Stimulated activated CD4-positive, alpha-beta T cell treated with anti-CD3 and anti-CD28 coated beads, TNF-alpha, amount 100 ng/mL, for 4 hours (primary cell): ENCODE data around the gene SLC38A10.
A peak's percentile ranks its signal among the peaks of the same experiment; 100 is the strongest.
"Not testable (repeated sequence)": the region's sequence is repeated elsewhere in the genome, so short reads cannot be mapped to it uniquely, and the experiment has no call there.

Experiments
- DNase-seq, 3 experiments: peaks; one replicate each; pipeline ENCODE4 v3.0.0-alpha.2; 2020; ENCODE audit warnings: low read depth in 3 of 3

The SLC38A10 gene

DNA sequence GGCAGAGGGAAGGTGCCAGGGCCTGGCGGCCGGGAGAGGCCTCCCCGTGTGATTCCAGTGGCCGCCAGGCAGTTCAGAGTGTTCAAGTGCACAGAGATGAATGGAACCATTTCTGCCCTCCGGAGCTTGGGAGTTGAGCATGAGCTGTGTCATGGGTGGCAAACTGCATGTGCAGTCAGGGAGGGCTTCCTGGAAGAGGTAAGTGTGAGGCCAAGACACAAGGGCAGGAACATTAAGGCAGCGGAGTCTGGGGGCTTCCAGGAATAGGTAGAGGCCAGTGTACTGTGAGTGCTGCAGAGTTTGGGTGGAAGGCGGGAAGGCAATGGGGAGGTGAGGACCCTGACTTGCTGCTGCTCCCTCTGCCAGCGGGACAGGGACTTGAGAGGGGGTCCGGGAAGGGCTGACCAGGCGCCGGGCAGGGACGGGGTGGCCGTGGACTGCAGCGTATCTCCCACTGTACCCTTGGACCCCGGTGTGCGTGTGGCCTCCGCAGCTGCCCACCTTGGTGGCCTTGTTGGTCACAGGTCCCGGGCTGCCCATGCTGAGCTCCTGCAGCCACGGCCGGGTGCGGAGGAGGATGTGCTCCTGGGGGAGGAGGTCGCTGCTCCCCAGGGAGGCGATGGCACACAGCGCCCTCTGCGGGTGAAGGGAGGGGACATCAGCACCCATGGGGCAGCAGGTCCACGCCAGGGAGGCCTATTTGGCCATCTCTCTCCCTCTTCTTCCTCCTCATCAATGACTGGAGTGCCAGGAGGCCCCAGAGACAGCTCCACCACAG is 64.9 kb downstream of the SLC38A10 start:
- DNase-seq = no peak

DNA sequence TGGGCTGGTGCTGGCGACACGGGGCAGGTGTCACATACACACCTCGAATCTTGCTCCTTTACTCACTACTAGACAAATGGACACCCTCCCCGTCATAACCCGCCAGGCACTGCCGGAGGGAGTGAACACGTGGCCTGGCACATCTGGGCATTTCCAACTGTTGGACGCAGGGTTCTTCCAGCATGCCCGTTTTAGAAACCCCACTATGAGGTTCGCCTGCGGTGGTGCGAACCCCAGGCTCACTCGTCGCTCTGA is 65.5 kb downstream of the SLC38A10 start:
- DNase-seq = no peak

DNA sequence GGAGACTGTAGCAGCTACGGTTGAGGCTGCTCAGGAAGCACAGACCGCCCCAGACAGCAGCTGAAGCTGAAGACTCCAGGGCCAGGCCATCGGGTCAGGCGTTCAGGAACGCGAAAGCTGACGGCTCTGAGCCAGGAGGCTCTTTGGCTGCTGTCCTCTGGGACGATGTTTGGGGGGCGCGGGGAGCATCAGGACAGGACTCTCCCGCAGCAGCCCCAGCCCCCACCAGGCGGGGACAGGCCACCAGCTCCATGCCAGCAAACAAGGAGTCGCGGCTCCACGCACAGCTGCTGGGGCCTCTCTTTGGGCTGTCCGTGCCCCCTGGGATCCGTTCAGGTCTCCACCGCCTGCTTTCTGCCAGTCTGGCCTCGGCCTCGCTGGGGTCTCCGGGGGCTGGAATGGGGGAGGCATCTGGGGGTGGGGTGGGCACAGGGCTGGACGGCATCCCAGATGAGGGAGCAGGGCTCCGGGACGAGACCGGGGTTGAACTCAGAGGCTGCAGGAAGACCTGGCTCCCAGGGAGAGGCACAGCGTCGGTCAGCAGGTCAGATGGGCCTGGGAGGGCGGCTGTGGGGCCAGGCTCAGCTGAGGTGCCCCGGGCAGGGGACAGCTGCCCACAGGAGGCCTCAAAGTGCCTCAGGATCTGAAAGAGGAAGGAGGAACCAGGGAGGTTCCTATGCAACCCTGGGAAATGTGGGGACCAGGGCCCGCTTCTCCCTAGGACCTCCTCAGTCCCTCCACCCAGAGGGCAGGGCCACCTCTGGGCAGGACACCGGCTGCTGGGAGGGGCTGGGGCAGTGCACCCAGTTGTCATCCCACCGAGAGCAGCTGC is 66.1 kb downstream of the SLC38A10 start:
- DNase-seq = no peak

DNA sequence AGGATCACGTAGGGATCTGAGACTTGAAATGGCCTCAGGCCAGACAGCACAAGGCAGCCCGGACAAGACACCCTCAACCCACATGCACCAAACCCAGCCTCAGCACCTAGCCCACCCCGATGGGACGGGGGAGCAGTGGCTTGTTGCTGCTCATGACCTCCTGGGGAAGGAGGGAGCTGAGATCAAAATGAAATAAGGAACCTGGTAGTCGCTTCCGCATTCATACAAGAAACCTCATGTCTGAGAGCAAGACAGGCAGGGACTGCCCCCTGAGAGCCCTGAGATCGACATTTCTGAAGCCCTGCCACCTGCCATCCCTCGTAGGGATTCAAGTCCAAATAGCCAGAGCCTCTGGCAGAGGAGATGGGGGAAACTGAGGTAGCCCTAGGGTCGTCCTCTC is 66.7 kb downstream of the SLC38A10 start:
- no peak for DNase-seq

DNA sequence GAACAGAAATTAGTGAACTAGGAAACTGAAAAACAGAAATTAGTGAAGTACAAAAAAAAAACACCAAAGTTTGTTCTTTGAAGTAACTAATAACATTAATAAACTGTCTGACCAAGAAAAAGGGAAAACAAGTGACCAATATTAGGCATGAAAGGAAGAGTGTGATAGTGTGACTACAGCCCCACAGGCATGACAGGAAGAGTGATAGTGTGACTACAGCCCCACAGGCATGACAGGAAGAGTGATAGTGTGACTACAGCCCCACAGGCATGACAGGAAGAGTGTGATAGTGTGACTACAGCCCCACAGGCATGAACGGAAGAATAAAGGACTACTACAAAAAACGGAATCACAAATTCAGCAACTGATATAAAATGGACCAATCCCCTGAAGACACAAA is 67.5 kb downstream of the SLC38A10 start:
- not testable (repeated sequence) for DNase-seq

DNA sequence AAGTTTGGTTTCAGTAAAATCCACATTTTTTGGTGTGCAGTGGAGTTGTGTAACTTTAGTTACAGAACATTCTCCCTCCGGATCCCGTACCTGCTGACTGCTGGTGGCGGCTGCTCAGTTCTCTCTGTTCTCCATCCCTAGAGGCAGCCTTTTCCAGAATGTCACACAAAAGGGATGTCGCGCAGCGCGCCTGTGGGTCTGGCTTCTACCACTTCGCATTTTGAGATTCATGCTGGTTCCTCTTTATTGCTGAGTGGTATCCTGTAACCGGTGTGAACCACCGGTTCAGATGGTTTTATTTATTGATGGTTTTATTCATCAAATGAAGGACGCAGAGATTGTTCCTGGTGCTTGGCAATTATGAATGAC is 71.4 kb downstream of the SLC38A10 start:
- no peak for DNase-seq

DNA sequence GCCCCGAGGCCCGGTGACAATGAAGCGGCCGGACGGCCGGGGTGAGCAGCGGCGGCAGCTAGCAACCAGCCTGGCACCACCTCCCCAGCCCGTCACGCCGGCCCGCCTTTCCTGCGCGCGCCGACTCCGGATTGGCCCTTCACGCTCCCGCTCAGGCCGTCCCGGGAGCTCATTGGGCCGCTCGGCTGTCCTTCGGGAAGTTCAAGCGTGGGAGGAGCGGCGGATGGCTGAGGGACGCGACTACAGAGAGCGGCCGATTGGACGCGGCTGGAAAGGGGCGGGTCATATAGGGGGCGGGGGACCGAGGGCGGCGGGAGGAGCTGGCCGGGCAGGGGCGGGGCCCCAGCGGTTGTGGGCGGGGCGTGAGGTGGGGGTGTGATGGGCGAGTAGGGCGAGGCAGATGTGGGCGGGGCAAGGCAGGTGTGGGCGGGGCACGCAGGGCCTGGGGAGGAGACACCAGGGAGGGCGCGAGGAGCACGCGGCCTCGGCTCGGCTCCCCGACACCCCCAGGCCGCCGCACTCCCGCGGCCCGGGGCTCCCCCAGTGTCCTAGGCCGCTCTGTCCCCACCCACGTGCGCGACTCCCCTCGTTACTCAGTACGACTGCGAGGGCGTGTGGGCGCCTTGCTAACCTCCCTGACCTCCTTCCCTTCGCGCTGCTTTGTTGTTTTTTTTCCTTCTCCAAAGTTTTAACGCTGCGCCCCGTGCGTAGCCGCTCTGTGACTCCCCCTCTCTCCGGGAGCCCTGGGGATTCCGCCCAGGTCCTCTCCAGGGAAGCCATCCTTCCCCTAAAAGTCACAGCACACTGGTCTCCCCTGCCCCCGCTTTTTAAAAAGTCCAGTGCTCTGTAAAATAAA is 72.0 kb downstream of the SLC38A10 start, which contains the start of gene CEP131:
Gene CEP131 (minus strand): TSS at position 60 of the 856 bp plus-strand sequence. CDS start 2,909 bp downstream, outside the sequence.
- DNase-seq = peak; percentile 100

DNA sequence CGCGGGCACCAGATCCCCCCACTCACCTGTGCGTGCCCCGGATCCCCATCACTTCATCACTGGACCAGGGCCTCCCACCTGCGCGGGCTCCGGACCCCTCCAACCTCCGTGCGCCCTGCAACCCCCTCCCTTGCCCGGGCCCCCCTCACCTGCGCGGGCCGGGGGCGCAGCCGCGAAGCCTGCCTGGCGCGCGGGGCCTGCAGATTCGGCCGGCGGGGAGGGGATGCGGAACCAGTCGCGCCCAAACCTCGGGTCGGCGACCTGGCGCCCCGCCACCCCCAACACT is 72.5 kb downstream of the SLC38A10 start:
- DNase-seq = no peak

DNA sequence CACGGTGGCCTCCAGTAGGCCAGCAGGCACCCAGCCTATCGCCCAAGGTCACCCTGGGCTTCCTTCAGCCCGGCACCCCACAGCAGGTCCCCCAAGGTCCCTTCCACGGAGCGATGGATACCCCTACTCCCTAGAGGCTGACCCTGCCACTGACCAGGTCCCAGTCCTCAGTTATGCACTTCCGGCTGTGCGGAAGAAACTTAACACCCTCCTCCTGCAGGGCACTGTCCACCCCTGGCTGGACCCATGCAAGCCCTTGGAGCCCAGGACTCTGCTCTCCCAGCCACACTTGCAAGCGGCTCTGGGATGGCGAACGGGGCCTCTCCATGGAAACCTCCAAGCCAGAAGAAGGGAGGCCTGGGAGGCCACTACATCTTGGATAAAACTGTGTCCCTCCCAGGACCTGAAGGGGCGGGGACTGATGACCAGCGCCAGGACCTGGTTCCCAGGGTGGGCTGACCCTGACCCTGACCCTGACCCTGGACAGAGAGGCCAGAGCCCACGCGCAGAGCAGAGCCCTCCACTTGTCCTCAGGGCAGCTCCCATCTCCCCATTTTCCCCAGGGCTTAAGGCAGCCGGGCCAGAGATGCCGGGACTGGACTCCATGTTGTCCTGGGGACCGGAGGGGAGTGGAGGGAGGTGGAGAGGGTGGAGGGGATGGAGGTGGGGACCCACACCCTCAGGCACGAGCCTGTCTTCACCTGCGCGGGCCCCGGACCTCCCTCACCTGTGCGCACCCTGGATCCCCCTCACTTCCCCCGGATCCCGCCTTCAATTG is 73.1 kb downstream of the SLC38A10 start:
- no peak for DNase-seq

DNA sequence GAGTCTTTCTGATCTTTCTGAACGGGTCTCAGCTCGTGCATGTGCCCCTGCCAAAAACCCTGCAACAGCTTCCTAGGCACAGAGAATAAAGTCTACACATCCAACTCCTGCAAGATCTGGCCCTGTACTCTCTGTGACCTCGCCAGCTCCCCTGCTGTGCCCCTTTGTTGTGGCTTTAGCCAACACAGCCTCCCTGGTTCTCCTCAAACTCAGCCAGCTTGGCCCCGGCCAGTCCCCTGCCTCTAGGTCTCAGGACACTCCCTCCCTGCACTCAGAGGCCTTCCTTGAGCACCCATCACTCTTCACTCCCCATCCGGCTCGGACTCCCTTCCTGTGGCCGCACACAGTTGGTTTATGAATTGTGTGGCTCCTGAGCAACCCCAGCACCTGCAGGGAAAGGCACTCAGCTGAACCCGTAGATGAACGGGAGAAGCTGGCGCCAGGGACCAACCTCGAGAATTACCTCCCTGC is 73.7 kb downstream of the SLC38A10 start:
- DNase-seq = no peak

DNA sequence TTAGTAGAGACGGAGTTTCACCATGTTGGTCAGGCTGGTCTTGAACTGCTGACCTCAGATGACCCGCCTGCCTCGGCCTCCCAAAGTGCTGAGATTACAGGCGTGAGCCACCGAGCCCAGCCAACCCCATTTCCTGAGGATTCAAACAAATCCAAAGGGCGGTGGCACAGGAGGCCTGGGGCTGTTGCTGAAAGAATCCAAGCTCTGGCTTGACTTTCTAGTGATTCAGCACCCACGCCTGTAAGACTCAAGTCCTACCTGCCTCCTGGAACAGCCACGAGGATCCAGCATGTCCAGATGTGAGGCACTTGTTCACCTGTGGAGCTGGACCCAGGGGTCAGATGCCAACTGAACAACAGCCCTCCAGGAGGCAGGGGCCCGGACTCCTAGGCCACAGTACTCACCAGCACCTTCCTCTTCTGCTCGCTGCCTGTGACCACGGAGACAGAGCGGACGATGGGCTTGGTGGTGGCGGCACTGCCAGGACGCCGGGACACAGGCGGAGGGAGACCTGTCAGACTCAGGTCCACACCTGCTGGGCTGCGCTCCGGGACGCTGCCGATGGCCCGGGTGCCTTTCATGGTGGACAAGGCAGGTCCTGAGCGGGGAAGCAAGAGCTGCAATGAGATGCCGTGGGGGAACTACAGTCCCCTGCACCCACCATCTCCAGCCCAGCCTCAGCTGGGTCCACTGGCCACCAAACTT is 75.5 kb downstream of the SLC38A10 start:
- DNase-seq = no peak

DNA sequence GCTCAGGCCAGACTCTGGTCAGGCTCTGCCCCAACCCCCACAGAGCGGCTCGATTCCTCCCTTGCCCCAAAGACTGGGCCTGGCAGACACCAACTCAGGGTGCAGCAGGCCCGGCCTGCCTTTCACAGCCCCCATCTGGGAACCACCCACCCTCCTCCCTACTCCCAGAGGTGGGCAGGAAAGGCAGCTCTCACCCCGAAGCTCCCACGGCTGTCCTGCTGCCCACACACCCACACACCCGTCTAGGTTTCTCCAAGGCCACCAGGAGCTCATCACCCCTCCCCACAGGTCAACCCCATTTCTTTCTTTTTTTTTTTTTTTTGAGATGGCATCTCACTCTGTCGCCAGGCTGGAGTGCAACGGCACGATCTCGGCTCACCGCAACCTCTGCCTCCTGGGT is 76.1 kb downstream of the SLC38A10 start:
- no peak for DNase-seq

DNA sequence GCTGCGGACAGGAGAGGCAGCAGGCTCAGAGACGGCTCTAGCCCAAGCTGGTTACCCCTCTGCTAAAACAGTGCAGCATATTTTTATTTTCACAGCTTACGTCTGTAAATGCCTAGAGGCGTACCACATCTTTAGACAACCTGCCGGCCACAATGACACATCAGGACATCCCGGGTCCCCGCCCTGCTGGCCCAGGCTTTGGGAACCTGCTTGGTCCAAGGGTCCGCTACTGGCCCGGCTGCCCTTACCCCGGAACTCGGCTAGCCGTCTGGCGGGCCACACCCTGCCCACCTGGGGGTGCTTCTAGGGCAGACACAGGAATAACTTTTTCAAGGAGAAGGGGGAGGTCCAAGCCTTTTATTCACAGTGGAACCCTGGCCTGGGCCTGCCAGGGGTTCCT is 76.6 kb downstream of the SLC38A10 start:
- DNase-seq = no peak

DNA sequence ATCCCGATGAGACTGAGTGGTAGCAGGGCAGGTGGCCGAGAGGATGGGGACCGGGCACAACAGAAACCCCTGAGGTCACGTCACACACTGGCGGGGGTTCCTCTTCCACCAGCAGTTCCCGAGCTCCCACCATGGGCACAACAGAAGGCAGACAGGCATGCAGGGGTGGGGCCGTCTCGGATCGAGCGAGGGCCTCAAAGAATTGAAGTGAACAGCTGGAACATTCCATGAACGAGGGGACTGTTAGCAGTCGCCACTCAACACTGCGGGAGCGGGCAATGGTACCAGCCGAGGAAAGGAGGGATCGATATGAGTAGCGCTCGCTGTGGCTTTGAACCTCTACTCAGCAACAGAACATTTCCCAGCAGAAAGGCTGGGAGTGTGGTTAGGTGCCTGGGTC is 77.6 kb downstream of the SLC38A10 start:
- DNase-seq = no peak

DNA sequence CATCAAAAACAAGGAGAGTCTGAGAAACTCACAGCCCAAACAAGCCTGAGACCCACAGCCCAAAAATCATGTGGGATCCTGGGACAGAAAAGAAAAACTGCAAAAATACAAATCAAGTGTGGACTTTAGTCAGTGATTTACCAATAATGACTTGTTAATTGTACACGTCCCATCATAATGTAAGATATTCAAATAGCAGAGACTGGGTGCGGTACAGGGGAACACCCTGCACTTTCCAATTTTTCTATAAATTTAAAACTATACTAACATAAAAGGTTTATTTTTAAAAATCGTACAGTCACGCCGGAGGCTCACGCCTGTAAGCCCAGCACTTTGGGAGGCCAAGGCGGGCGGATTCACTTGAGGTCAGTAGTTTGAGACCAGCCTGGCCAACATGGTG is 81.1 kb downstream of the SLC38A10 start:
- no peak for DNase-seq

DNA sequence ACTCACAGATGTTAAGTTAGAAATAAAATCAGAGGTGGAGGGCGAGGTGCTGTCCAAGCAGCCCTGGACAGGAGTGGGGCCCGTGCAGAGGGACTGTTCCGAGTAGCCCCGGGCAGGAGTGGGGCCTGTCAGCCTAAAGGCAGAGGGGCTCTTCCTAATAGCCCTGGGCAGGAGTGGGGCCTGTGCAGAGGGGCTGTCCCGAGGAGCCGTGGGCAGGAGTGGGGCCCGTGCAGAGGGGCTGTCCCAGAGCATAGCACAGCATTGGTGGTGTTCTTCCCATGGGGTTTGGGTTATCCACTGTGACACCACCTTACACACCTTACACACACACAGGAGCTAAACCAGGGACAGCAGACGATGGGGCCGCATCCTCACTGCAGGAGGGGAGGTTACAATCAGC is 82.7 kb downstream of the SLC38A10 start:
- DNase-seq = no peak

DNA sequence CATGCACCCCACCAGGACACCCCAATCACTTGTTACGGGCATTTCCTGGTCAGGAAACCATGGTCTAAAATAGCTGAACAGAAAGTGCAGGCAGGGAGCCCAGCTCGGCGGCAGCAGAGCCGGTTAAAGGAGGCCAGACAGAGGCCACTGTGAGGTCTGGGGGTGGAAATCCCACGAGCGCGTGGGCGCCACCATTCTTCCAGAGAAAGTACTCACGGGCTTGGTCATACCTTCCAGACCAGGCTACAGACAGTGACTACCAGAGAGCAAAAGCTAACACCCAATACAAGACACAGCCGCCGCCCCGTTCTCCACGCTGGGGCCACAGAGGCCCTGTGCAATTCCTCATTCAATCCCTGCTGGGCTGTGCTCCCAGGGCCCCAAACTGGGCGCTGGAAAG is 84.2 kb downstream of the SLC38A10 start:
- DNase-seq = no peak

DNA sequence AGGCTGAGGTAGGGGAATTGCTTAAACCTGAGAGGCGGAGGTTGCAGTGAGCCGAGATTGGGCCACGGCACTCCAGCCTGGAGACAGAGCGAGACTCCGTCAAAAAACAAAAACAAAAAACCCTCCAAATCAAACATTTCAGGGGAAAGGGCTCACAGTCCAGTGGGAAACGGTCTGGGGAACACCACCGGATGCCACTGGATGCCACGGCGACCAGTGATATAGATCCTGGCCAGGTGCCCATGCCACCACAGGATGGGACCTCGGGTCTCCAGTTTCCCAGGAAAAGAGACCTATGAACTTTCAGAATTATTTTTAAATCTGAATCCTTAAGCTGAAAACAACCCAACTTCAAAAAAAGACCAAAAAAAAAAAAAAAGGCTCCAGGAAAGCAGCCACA is 84.6 kb downstream of the SLC38A10 start:
- DNase-seq = no peak

DNA sequence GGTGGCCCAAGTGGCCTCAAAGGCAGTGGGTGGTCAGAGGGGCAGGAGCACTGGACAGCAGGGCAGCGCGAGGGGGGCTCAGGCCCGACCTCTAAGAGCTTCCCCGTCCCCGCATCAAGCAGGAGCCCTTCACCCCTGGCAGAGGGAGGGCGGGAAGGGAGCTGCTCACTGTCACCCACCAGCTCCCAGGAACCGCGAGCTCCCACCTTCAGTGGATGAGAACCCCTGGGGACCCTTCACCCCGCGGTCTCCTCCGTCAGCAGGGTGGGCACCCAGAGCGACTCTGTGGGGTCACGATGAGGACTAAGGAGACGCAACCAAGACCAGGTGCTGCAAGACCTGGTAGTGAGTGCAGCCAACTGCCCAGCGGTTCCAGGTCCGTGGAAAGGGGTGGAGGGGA is 86.0 kb downstream of the SLC38A10 start:
- no peak for DNase-seq

DNA sequence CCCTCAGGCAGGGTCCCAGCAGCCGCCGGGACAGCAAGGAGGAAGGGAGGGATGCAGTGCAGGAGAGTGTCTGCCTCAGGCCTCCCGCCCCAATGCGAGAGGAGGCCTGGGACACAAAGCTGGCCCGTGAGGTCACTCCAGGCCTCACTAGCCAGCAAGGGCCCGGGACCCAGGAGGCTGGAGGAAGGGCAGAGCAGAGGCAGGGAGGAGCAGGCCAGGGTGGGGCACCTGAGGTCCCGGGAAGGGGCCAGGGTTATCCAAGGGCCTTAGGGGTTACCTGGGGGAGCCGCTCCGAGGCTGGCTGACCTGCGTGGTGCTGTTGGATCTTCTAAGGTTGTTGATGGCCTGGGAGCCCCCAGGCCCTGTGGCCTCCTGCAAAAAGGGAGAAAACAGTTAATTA is 86.5 kb downstream of the SLC38A10 start:
- DNase-seq = no peak
